GM23248 (cell line): ENCODE data around the gene ABL1.

Source experiments
- EZH2 ChIP-seq: fragments of 200-600 bp; sonication (generic); IDR thresholded peaks from 2 replicates; pipeline ENCODE4 v1.6.1; 2018; ENCODE audit warnings: antibody characterized with exemption, mild to moderate bottlenecking; ENCODE audit not compliant: insufficient read depth, poor library complexity, severe bottlenecking
- EZH2phosphoT487 ChIP-seq: fragments of 200-600 bp; sonication (generic); IDR thresholded peaks from 2 replicates; pipeline ENCODE4 v1.6.1; 2018; ENCODE audit warnings: antibody characterized with exemption, moderate library complexity, mild to moderate bottlenecking, low read depth; ENCODE audit not compliant: insufficient read depth

DNA sequence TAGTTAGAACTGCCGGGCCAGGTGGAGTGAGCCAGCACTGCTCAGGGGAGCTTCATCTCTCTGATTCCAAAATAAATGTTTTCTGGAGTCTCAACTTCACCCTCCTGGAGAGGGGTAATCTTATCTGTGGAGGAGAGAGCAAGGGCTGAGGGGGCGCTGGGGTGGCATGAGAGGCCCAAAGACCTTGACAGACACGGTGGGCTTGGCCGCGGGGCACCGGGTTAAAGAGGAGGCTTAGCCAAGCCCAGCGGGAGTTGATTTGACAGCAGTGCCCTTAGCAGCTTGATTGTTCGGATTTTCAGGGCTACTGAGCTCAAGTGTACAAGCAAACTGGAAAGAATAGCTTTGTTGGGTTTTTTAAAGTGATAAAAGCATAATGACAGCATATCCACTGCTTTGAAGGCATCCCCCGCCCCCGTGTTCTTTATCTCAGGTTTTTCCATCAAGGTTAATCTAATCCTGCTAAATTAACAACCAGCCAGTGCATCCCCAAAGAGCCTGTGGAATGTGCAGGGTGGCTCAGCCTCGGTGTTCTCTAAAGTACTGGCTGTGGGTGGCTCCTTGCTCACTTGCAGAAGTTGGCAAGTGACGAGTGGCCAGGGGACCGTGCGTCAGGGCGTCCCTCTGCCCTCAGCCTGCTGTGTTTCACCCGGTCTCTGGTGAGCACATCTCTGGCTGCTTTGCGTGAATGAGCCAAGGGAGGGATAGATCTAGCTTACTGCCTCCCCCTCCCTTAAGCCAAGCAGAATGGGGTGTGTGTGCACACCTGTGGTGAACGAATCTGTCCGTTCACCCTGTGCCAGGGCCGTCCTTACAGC, 56.0 kb downstream of the ABL1 start:
- no peak for TF ChIP-seq EZH2phosphoT487
- TF ChIP-seq EZH2: no peak
